HG02642 (cell line): Measurements from ENCODE around the gene GIMAP6.
"Not testable (repeated sequence)": the region's sequence is repeated elsewhere in the genome, so short reads cannot be mapped to it uniquely, and the experiment has no call there.

ENCODE experiments used
- ATAC-seq: cut with Tn5 transposase; IDR thresholded peaks from one replicate; pipeline ENCODE4 v1.9.1; 2021; ENCODE audit warnings: mild to moderate bottlenecking; ENCODE audit not compliant: unreplicated experiment, poor library complexity

GIMAP6 gene

DNA sequence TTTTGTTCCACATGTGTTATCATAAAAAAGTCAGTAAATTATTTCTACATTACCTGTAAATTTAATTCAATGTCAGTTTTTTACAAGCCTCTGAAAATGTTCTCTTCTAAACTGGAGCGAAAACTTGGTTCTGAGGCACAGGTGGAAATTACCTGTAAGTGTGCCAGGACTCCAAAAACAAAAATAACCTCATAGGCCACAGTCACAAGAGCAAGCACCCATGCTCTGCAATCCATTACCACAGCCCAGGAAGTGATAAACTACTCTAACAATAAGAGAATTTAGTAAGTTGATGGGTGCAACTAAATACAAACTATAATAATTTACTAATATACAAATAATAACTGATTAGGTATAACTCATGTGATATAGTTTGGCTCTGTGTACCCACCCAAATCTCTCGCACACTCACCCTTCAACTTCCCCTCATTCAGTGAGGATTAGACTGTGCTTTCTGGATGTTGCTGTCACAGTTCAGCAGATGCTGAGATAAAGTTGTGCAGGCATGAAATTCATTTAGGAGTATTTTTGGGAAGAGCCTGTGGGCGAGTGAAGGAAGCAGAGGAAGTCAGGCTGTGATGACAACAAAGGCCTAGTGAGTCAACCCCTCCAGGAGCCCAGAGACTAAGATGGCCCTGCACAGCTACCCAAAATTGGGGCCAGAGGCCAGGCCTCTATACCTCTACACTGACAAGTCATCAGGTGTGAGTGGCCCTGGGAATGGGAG is 16.3 kb upstream of the GIMAP6 start:
- ATAC-seq, result no peak

- ATAC-seq, result no peak
Measured at GRCh38 chr7:150645259-150646020, 13.3 kb upstream of the GIMAP6 start.

DNA sequence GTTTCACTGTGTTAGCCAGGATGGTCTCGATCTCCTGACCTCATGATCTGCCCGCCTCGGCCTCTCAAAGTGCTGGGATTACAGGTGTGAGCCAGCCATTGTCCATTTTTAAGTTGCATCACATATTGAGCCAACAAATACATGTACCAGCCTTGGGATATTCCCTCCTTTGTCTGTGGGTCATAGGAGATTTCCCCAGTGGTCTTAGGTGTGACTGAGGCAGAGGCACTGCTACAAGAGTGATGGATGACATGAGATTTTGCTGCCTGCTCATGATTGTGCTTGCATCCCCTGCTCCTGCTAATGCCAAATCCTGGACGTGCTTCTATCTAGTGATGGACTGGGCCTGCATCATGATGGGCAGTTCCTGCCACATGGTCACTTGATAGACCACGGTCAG is 10.7 kb upstream of the GIMAP6 start:
- ATAC-seq, result no peak

- no peak for ATAC-seq
Measured at GRCh38 chr7:150641854-150642253, 9.7 kb upstream of the GIMAP6 start.

- ATAC-seq, result no peak
Measured at GRCh38 chr7:150633926-150634325, 1.7 kb upstream of the GIMAP6 start.

DNA sequence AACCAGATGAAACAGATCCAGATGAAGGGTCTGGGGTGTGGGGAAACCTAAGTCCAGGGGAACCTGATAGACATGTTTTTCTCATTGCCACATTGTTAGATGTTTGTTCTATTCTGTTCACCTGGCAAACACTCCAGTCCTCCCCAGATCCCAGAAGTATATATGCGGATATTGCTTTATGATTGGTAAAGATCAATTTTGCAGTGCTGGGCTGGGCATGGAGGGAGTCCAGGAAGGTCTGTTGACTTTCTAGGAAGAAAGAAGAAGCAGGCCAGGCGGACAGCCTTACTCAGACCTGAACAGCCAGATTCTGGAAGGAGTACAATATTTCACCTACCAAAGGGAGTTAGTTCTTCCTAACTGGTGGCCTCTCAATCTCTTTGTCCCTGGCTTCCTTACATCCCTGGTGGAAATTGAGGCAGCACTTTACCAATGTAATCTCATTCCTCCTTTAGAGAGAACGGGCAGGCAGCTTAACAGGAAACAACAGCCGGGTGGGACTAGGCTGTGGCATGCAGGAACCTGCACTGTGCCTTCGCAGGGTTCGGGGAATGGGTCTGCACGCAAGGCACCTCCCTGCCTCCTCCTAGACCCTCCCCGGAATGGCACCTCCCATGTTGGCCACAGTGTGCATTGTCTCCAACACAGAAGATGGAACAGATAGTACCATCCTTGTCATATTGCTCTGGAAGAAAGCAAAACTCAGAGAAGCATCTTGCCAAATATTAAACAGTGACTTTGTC is 930 bp downstream of the GIMAP6 start:
- peak; percentile 49 for ATAC-seq

DNA sequence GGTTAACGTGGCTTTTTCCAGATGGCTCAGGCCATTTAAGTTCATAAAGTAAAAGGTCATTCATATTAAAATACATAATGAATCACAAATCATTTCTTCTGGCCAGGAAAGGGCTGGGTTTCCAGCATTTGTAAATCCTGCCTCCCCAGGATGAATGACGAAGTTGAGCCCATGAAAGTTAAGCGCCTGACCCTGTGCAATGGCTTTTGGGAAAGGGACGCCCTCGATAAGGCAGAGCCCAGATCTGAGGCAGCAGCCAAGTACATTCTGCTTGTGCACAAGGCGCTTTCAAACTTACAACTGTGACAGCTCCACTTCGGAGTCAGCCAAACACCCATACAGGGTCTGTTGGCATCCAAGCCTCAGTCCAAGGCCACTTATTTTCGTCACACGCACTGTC is 2.8 kb downstream of the GIMAP6 start:
- no peak for ATAC-seq

- no peak for ATAC-seq
Measured at GRCh38 chr7:150627959-150628358, 4.2 kb downstream of the GIMAP6 start.

DNA sequence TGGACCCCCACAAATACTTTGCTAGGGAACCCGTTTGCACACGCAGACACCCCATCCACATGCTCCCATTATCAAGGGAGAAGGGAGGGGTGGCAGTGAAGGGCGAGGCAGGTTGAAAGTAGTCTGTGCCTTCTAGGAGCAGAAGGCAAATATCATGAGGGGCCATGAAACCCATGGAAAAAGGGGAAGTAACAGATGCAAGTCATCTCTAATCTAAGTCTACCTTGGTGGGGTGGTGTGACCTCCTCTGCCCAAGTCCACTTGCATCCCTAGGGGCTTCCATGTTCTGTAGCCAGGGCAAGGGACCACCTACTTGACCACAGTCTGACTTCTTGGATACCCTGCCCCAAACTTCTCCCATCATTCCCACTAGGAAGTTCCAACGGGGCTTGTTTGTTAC is 5.5 kb downstream of the GIMAP6 start:
- no peak for ATAC-seq

- ATAC-seq, result no peak
Measured at GRCh38 chr7:150621376-150621775, 10.8 kb downstream of the GIMAP6 start.

- ATAC-seq, result no peak
Measured at GRCh38 chr7:150620617-150621371, 11.4 kb downstream of the GIMAP6 start.

GRCh38 chr7:150620061-150620460 is 12.1 kb downstream of the GIMAP6 start:
- ATAC-seq, result no peak

DNA sequence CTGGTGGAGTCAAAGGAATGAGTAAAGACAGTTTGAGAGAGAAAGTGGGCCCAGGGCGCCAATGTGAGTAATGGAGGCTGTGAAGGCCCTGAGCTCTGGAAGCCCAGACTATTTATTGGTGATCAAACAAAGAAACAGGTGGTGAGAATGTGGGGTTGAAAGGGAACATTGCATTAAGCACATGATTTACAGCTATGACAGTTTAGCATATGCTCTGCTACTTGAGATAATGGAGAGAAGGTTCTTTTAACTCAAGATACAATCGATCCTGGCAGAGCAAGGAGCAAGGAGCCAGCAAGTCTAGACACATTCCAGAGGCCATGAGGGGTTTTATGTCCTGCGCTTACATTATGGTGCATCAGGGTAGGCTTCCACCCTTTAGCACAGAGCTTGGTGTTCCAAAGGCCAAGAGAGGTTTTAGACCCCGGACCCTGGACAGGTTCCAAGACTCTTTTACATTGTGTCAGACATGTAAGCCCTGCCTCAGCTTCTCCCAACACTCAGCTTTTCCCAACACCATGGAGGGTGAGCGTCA is 16.9 kb downstream of the GIMAP6 start:
- not testable (repeated sequence) for ATAC-seq

- ATAC-seq, result not testable (repeated sequence)
Measured at GRCh38 chr7:150614426-150614825, 17.8 kb downstream of the GIMAP6 start.

GRCh38 chr7:150613880-150614279 is 18.3 kb downstream of the GIMAP6 start:
- ATAC-seq, result no peak

DNA sequence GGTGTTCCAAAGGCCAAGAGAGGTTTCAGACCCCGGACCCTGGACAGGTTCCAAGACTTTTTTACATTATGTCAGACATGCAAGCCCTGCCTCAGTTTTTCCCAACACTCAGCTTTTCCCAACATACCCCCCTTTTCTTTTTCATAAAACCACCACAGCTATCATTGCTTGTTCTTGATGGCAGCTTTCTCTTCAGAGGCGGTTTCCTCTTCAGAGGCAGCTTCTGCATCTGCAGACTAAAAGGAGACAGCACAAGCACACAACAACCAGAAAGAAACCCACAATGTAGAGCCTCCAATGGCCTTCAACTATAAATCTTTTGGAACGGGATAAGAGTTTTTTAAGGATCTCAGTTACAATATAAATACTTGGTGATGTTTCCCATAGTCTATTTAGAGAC is 19.3 kb downstream of the GIMAP6 start:
- no peak for ATAC-seq

DNA sequence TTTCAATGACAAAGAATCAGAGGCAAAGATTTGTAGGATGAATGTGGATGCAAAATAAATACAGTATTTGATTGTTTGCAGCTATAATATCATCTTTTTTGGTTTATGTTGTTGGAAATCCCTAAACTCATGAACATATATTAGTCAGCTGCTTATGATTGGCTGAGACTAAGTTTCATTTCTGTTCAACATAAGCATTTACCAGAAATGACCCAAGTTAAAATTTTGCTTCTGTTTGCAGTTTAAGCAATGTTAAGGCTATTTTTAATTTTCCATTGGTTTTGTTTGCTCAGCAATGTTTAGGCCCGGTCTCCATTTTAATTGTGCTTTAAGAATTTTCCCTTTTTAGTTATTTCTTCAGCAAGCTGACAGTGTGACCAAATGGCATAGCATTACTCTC is 22.0 kb downstream of the GIMAP6 start:
- no peak for ATAC-seq

DNA sequence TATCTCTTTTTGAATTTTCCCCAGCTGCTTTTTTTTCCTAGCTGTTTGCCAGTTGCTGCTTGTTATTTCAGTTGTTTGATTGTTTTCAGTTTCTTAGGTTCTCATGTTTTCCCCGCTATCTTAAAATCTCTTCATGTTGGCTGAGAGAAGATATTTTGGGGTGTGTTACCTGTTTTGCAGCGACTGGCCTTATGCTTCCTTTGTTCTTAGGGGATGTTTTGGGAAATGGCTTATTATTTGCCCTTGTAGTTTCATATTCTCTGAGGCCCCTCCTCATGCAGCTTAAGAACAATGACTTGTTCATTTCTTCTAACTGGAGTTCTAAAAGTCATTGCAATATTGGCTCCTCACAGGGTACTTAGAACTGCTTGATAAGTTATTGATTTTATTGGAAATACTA is 28.6 kb downstream of the GIMAP6 start:
- not testable (repeated sequence) for ATAC-seq

GRCh38 chr7:150595361-150595760 is 36.8 kb downstream of the GIMAP6 start:
- ATAC-seq, result no peak

DNA sequence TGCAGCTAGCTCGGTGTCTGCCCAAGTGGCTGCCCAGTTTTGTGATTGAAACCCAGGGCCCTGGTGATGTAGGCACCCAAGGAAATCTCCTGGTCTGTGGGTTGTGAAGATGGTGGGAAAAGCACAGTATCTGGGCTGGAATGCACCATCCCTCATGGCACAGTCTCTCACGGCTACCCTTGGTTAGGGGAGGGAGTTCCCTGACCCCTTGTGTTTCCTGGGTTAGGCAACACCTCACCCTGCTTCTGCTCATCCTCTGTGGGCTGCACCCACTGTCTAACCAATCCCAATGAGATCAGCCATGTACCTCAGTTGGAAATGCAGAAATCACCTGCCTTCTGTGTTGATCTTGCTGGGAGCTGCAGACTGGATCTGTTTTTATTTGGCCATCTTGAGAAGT is 37.4 kb downstream of the GIMAP6 start:
- ATAC-seq, result no peak
